H54 (cell line): ENCODE results near the gene IL12RB2.

Experiments
- DNase-seq: peaks from one replicate; pipeline ENCODE4 v3.0.0; 2011; ENCODE audit warnings: low spot score, mixed read lengths; ENCODE audit not compliant: insufficient read length
- FAIRE-seq: peaks from 3 replicates; lab custom pipeline; 2011; peaks lifted over from hg19 to GRCh38; lab: Jason Lieb, UNC
- POLR2A ChIP-seq: IDR thresholded peaks from 2 replicates; pipeline ENCODE4 v1.6.1; 2011; ENCODE audit warnings: low read depth, mild to moderate bottlenecking, low read length

IL12RB2 gene

DNA sequence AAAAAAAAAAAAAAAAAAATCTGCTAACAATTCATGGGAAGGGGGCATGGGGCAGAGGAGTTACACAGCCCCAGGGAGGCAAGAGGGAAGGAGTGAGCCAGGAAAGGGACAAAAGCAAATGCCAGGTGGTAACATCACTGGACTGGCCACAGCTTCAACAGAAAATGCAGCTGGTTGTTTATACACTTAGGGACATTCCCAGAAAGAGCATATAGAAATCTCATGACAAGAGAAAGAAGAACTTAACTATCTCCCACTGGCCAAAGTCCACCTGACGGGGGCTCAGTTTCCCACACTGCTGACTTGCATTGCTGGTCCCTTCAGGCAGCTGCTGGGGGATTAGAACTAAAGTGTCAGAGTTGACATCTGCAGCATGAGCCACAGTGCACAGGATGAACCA, 14.8 kb downstream of the IL12RB2 start:
- DNase-seq (no peak), FAIRE-seq (no peak)
- no peak for TF ChIP-seq POLR2A

DNA sequence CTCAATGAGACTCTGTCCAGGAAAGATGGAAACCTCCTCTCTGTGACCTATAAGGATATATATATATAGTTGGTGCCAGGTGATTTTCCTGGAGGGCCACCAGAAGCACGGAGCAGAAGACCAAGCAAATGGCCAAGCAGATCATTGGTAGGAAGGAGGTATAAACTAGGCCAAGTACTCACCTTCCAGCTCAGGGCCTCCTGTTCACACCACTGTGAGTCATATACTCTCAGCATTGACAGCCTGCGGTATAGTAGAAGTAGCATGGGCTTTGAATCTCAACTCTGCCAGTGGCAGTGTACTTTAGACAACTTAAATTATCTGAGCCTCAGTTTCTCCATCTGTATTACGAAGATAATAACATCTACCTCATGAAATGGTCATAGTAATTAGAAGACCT, 15.4 kb downstream of the IL12RB2 start:
- DNase-seq (no peak), FAIRE-seq (no peak)
- no peak for TF ChIP-seq POLR2A

DNA sequence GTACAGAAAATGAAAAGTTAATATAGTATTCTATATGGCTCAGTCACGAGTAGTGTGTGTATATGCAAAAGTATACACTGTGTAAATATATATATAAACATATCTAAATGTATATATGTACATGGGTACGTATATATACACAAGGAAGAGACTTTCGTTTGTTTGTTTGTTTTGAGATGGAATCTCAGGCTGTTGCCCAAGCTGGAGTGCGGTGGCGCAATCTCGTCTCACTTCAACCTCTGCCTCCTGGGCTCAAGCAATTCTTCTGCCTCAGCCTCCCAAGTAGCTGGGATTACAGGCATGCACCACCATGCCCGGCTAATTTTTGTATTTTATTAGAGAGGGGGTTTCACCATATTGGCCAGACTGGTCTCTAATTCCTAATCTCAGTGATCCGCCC, 16.4 kb downstream of the IL12RB2 start:
- TF ChIP-seq POLR2A, result no peak
- no peak for FAIRE-seq
- no peak for DNase-seq

DNA sequence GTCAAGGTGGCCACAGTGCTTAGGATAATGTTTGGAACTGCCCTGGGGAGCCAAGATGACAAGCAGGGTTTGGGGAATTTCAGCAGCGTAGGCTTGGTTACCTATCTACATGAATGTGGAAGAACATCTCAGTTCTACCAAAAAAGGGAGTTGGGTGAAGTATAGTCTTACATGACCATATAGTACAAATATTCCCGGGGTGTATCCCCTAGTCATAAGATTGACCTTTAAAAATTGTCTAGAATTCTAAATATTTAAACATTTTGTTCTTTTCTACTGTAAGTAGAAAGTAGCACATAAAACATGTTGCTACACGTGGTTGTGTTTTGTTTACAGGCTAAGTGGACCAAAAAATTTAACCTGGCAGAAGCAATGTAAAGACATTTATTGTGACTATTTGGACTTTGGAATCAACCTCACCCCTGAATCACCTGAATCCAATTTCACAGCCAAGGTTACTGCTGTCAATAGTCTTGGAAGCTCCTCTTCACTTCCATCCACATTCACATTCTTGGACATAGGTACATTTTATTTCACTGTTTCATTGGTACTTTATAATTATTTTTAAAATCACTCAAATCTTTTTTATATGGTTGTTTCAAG, 20.3 kb downstream of the IL12RB2 start:
- TF ChIP-seq POLR2A, result no peak
- DNase-seq (no peak), FAIRE-seq (no peak)

DNA sequence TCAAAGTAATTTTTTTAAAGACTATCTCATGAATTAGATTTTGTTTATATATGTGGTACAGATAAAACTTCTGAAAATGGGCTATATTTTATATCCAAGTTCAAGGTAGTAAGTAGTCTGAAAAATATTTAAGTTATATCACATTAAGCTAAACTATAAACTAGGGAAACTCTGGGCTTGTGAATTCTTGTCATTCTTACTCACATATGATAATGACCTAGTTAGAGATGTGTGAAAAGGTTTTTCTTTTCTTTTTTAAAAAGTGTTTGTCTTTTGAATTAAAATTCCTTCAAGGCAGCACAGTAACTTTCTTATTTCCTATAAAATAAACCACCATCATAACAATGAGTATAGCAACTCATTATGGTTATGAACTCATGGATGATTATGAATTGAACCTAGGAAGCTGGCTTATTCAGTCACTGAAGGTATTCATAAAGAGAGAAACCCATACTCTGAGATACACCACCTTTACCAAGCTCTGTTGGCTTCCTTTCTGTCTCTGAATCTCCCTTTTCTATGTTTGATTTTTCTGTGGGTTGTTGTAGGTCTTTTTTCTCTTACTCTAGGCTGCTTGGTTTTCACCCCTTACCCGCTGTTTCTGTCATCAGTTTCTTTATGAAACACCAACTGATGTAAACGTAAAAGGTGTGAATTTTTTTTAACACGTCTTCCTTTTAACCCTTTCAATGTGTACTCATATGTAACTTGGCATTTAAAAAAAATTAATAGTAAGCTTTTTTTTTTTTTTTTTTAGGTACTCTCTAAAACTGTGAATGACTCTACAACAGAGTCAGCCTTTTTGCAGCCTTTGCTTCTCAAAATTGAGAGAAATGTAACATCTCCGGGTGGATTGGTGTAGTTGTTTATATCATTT, 25.2 kb downstream of the IL12RB2 start:
- DNase-seq, result no peak
- FAIRE-seq, result no peak
- no peak for TF ChIP-seq POLR2A

DNA sequence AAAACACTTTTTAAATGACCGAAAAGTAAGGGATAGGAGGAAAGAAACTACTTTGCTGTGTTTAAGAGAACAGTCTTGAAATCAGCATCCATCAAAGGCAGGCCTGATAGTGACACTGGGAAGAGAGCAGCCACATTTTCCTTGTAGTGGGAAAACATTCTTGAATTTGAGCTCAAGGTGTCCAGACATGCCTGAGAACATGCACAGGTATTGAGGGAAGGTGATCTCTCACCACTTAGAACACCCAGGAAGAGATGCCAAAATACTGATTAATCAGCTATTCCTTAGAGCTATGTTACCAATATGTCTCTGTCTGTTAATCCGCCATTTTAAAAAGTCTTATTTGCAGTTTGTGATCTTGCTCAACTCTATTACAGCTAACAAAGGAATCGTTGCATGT, 25.9 kb downstream of the IL12RB2 start:
- DNase-seq, result no peak
- no peak for TF ChIP-seq POLR2A
- FAIRE-seq, result no peak

DNA sequence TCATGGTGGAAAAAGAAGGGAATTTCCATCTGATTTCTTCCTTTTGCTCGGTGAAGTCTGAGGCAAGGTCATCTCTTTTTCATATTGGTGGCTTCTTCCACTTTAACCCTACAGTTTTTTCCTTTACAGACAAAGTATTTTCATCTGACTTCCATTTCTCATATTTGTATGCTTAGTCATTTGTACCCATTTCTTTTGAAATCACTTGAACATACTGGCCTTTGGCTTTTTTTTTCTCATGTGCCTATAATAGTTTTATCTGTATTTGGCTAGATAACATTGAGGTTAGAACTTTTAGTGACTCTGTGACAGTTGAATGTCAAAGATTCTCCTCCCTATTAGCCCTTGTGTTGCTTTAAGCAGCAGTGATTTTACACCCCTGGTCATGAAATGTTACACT, 27.7 kb downstream of the IL12RB2 start:
- no peak for DNase-seq
- no peak for TF ChIP-seq POLR2A
- FAIRE-seq, result no peak

DNA sequence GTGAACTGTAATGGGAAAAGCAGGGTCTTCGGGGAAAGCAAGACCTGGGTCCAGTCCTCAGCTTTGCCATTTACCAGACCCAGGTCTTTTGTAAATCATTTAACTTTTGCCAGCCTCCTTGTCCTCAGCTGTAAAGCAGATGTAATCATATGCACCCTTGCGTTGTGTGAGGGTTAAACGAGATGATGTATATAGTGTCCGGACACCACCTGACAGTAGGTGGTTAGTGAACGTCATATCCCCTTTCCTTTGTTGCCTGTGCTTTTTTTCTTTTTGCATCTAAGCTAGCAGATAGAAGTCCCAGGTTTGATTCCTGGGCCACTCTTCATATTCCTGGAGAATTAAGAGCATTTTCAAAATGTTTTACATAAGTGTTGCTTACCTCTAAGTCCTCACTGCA, 28.5 kb downstream of the IL12RB2 start:
- TF ChIP-seq POLR2A, result no peak
- FAIRE-seq (no peak), DNase-seq (no peak)

DNA sequence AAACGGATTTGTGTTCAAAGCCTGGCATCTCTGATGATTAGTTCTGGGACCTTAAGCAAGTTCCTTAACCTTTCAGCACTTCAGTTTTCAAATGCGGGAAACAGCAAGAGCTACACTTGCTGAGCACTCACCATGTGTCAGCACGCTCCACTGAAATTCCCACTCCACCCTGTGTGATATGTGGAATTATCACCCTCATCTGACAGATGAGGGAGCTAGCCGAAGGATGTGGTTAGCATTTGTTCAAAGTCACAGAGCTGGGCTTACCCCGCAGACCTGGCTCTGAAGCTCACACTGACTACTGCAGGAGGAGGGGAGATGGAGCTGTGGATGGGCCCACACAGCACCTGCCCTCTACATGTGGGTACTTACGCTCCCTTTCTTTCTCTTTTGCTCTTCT, 29.1 kb downstream of the IL12RB2 start:
- DNase-seq (no peak), FAIRE-seq (no peak)
- TF ChIP-seq POLR2A, result no peak

DNA sequence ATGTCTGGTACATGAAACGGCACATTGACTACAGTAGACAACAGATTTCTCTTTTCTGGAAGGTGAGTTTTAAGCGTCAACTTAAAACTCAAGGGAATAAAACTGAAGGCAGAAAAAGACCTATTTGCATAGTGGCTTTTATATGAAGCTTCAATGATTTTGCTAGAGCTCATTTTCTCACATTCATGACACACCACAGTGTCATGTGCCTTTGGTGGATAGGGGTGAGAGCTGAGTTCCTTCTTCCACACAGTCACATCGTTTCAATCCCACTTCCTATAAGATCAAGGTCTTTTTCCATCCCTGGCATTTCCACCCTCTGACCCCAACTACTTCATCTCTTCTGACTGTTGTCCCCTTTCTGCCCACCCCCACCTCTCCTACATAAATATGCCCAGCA, 31.0 kb downstream of the IL12RB2 start:
- DNase-seq, result no peak
- no peak for TF ChIP-seq POLR2A
- no peak for FAIRE-seq

DNA sequence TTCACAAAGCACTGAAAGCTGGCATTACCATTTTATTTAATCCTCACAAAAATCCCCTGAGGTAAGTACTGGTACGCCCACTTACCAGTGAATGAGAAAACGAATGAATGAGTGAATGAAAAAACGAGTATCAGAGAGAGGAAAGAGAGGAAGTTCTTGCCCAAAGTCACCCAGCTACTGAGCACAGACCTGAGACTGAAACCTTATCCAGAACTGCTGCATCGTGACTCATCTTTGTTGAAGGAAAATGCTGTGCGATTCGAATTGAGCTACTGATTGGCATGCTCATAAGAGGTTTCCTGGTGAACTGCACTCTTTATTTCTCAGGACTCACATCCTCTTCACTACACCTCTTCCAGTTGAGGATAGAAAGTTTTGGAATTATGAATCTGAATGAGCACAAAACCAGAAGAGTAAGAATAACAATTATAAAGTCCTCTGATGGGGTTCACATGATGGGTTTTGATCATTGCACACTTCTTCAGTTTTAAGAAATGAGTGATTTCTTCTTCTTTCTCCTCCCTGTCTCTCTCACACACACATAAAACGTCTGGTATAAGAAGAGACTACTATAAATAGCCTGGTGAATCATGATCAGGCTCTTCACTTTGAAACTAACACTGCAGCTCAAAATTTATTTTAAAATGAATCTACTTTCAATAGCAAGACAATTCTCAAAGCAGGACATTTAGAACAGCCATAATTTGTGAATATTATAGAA, 32.1 kb downstream of the IL12RB2 start:
- FAIRE-seq, result peak; percentile 95
- TF ChIP-seq POLR2A, result no peak
- peak; percentile 27 for DNase-seq

DNA sequence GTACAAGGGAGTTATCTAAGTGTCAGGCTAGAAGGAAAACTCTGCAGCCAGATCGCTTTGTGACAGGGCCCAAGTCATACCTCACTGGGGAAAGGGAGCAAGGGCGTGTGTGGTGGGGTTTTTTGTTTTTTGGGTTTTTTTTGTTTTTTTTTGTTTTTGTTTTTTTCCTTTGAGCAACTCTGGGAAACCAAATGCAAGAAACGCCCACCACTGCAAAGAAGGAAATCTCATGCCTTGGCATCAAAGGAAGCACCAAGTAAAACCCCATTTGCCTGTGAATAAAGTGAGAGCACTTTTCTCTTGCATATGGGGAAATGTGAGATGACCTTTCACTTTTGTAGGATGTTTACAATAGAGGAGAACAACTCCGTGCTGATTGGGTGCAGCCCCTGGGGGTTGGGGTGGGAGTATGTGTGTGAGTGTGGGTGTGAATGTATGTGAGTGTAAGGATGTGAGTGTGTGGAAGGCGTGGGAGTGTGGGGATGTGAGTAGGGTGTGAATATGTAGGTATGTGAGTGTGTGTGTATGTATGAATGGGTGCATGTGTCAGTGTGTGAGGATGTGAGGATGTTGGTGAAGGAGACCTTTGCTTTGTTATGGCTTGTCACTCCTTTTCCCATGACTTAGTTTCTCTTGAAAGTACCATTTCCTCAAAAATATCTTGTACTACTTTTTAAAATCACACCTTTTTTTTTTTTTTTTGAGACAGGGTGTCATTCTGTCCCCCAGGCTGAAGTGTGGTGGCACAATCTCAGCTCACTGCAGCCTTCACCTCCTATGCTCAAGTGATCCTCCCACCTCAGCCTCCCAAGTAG, 34.6 kb downstream of the IL12RB2 start:
- no peak for FAIRE-seq
- DNase-seq, result no peak
- no peak for TF ChIP-seq POLR2A

DNA sequence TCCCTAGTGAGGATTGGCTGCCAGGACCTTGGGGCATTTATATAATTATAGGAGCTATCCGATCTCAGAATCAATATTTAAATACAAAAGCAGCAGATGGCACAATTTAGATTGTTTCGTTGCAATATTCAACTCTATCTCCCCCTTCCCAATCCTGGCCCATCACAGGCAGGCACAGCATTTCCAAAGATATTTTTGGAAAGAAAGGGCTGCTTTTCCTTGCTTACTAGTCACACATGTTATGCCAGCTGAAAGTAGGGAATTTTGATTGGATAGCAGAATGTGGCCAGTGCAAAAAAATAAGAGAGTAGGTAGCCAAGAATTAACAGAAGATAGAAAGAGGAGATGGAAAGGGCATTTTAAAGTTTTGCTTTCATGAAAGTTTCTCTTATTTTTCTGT, 37.9 kb downstream of the IL12RB2 start:
- no peak for TF ChIP-seq POLR2A
- DNase-seq, result no peak
- FAIRE-seq, result no peak
